ENCODE results near the gene SERINC2. TPM values are rescaled to one million over a fixed set of nuclear protein-coding genes. Genes with fewer than 3 reads are reported as not detected.
A peak's percentile ranks its signal among the peaks of the same experiment; 100 is the strongest.

The SERINC2 gene
- total RNA-seq, 6 experiments from 2014 or later, result 184 to 276 (median 207) TPM

DNA sequence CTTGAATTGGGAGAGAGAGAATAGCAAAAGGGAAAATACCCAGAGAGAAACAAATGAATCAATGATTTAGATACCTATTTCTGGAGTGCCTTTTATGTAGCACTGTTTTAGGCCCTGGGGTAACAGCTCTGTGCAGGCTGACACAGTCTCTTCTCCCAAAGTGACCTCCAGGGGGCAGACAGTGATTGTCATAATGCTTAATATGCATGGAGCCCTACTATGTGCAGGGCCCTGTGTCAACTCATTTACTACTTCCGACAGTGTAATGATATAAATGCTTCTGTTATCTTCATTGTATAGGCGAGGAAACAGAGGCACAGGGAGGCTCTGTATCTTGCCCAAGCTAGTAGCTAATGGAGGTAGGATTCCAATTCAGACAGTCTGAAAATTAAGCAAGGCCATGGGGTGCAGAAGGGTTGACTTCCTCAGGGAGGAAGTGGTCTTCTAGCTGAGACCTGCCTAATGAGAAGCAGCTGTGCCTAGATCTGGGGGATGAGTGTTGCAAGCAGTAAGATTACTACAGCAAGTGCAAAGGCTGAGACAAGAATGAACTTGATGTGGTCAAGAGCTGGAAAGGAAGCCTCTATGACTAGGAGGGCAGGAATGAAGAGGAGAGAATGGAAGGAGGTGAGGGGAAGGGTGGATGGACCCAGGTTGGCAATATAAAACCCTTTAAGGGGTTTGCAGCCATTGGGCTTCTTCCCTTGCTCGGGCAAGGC is 16.2 kb upstream of the SERINC2 start:
- TF ChIP-seq, protein P1, sequence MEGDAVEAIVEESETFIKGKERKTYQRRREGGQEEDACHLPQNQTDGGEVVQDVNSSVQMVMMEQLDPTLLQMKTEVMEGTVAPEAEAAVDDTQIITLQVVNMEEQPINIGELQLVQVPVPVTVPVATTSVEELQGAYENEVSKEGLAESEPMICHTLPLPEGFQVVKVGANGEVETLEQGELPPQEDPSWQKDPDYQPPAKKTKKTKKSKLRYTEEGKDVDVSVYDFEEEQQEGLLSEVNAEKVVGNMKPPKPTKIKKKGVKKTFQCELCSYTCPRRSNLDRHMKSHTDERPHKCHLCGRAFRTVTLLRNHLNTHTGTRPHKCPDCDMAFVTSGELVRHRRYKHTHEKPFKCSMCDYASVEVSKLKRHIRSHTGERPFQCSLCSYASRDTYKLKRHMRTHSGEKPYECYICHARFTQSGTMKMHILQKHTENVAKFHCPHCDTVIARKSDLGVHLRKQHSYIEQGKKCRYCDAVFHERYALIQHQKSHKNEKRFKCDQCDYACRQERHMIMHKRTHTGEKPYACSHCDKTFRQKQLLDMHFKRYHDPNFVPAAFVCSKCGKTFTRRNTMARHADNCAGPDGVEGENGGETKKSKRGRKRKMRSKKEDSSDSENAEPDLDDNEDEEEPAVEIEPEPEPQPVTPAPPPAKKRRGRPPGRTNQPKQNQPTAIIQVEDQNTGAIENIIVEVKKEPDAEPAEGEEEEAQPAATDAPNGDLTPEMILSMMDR (IDR thresholded peaks at IDR 0.05), result peak; percentile 85
- Mint-ChIP-seq H3K9me3 (no peaks in the 10 kb centered on the region), H3K4me3 (peak overlapping the region; percentile 45), H3K36me3 (ENCODE audit: low read depth) (no peaks in the 10 kb centered on the region), H3K4me1 (ENCODE audit: low read depth) (peaks cover 69% of the 10 kb centered on the region), H3K27ac (peak overlapping the region; percentile 88), H3K27me3 (ENCODE audit: insufficient read depth) (peaks cover 2% of the 10 kb centered on the region; the same call in 1 of the 2 replicates)
- peak; percentile 97 for DNase-seq

DNA sequence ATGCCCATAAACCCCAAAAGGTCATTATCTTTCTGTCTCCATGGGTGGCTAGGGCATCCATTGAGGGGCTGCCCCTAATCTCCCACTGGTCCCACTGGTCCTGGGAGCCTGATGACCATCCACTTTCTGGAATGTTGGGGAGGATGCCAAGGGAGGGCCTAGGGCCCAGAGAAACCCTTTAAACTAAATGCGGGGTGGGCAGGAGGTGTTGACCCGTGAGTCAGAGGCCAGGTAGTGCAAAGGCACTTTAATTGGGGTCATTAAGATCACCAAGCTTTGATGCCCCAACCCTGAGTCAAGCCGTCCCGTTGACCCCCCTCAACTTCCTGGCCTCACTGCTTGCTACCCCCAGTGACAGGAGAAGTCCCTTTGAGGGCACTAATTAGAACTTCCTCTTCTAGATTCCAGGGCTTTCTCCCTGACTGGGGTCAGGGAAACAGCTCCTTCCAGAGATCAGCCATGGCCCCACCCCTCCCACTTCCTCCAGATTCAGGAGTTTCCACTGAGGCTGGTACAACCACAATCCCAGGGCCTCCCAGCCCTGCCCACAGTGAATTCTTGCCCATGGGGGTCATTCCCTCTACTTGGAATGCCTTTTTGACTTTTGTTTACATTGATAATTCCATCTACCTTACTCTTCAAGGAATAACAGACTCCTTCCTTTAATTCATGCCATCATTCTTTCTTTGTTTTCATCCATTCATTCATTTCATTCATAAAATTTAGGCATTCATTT is 15.5 kb upstream of the SERINC2 start:
- H3K27ac Mint-ChIP-seq, result peak overlapping the region; percentile 88
- peak overlapping the region; percentile 45 for H3K4me3 Mint-ChIP-seq
- H3K27me3 Mint-ChIP-seq (ENCODE audit: insufficient read depth), result peaks cover 2% of the 10 kb centered on the region; the same call in 1 of the 2 replicates
- peaks cover 69% of the 10 kb centered on the region for H3K4me1 Mint-ChIP-seq (ENCODE audit: low read depth)
- H3K9me3 Mint-ChIP-seq, result no peaks in the 10 kb centered on the region
- DNase-seq, result peak; percentile 70
- no peaks in the 10 kb centered on the region for H3K36me3 Mint-ChIP-seq (ENCODE audit: low read depth)
- TF ChIP-seq, protein P1 (IDR thresholded peaks at IDR 0.05), result no peak

- Mint-ChIP-seq H3K36me3 (ENCODE audit: low read depth) (no peaks in the 10 kb centered on the region), H3K4me3 (peak overlapping the region; percentile 45), H3K9me3 (no peaks in the 10 kb centered on the region), H3K4me1 (ENCODE audit: low read depth) (peaks cover 69% of the 10 kb centered on the region), H3K27me3 (ENCODE audit: insufficient read depth) (peaks cover 2% of the 10 kb centered on the region; the same call in 1 of the 2 replicates), H3K27ac (peak overlapping the region; percentile 88)
- DNase-seq, result no peak
- TF ChIP-seq, protein P1 (IDR thresholded peaks at IDR 0.05), result no peak
These were observed 14.8 kb upstream of the SERINC2 start for GRCh38 chr1:31398246-31398645.

- peak overlapping the region; percentile 6; the same call in 1 of the 2 replicates for H3K4me3 Mint-ChIP-seq
- no peaks in the 10 kb centered on the region for H3K9me3 Mint-ChIP-seq
- H3K27ac Mint-ChIP-seq, result peak overlapping the region; percentile 62
- TF ChIP-seq, protein P1 (IDR thresholded peaks at IDR 0.05), result no peak
- no peaks in the 10 kb centered on the region for H3K36me3 Mint-ChIP-seq (ENCODE audit: low read depth)
- H3K4me1 Mint-ChIP-seq (ENCODE audit: low read depth), result peaks cover 59% of the 10 kb centered on the region
- H3K27me3 Mint-ChIP-seq (ENCODE audit: insufficient read depth), result peaks cover 2% of the 10 kb centered on the region; the same call in 1 of the 2 replicates
- DNase-seq, result no peak
These were observed 13.0 kb upstream of the SERINC2 start for GRCh38 chr1:31399976-31400375.

GRCh38 chr1:31400393-31400792 is 12.6 kb upstream of the SERINC2 start:
- Mint-ChIP-seq H3K4me1 (ENCODE audit: low read depth) (peaks cover 55% of the 10 kb centered on the region), H3K9me3 (no peaks in the 10 kb centered on the region), H3K27ac (peak overlapping the region; percentile 62), H3K4me3 (peak overlapping the region; percentile 6; the same call in 1 of the 2 replicates), H3K36me3 (ENCODE audit: low read depth) (no peaks in the 10 kb centered on the region), H3K27me3 (ENCODE audit: insufficient read depth) (peaks cover 2% of the 10 kb centered on the region; the same call in 1 of the 2 replicates)
- peak; percentile 20 for DNase-seq
- TF ChIP-seq, protein P1 (IDR thresholded peaks at IDR 0.05), result no peak
